ENCODE results near the gene TMEM9B.

GRCh38 chr11:8925711-8926110 is 38.5 kb downstream of the TMEM9B start:
- no peak for TF ChIP-seq CTCF (IDR thresholded peaks at IDR 0.05; ENCODE audit: insufficient read depth, low read length)
- TF ChIP-seq POLR2AphosphoS5 (IDR thresholded peaks at IDR 0.05; ENCODE audit: low read depth), result no peak

Measured in HL-60 (cell line).